Endometrial microvascular endothelial cells (primary cell): Measurements from ENCODE around the gene SH3D21. TPM values are rescaled to one million over a fixed set of nuclear protein-coding genes. Genes with fewer than 3 reads are reported as not detected.

Source experiments
- in situ Hi-C: cut with HindIII; loops from 2 replicates; pipeline ENCODE4 v1.10.0; 2017; ENCODE audit warnings: low sequenced_read_pairs, low pct_unique_long_range_greater_than_20kb; ENCODE audit errors: inconsistent ontology term
- total RNA-seq: library from RNA; depleted of rRNA; stranded (reverse); fragments of >200 nt; gene quantifications from one replicate; pipeline ENCODE4 v1.2.3, GENCODE V29; 2015; ENCODE audit errors: inconsistent ontology term

SH3D21 gene
- 0.84 TPM for total RNA-seq

DNA sequence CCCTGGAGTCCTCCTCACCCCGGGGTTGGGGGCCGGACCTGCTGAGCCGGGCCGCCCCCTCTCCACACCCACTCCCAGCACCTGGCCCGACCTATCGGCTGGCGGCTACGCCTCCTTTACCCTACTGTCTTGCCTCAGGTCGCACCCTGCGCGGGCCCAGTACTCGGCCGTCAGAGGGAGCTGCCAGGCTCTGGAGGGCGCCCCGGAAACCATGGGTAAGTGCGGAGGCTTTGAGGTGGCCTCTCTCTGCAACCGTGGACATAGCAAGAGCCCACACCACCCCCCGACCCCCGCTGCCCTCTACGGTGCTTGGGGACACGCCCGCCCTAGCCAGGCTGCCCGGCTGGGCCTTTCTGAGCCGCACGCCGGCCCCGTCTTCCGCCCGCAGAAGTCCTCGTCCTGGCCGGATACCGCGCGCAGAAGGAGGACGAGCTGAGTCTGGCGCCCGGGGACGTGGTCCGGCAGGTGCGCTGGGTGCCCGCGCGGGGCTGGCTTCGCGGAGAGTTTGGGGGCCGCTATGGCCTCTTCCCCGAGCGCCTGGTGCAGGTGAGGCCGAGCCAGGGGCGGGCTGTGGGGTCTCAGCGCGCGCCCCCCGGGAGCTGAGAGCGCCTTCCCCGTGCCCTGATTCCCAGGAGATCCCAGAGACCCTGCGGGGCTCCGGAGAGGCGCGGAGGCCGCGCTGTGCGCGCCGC is at the start of gene SH3D21:
SH3D21 (plus strand) TSS at position 159 of the 692 bp plus-strand sequence; CDS start at position 212, 53 bp downstream.
- in situ Hi-C loops: no loop called here

DNA sequence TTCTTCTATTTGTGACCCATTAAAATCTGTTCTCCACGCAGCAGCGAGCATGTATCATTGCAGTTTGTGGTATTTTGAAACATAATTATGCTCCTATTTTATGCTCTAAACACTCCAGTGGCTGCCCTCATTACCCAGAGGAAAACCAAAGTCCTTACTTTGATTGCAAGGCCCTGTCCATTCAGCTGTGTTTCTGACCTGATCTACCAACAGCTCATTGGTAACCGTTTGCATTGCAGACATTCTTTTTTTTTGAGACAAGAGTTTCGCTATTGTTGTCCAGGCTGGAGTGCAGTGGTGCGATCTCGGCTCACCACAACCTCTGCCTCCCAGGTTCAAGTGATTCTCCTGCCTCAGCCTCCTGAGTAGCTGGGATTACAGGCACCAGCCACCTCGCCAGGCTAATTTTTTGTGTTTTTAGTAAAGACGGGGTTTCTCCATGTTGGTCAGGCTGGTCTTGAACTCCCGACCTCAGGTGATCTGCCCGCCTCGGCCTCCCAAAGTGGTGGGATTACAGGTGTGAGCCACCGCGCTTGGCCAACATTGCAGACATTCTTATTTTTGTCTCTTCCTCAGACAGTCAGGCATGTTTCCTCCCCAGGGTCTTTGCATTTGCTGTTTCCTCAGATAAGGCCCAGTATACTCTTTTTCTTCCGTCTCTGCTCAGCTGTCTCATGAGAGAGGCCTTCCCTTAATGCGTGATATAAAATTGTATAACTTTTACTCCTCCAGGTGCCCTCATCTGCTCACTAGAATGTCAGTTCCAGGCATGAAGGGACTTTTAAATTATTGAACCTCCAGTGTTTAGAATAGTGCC is 49.4 kb upstream of the SH3D21 start:
- in situ Hi-C loops: no loop called here

DNA sequence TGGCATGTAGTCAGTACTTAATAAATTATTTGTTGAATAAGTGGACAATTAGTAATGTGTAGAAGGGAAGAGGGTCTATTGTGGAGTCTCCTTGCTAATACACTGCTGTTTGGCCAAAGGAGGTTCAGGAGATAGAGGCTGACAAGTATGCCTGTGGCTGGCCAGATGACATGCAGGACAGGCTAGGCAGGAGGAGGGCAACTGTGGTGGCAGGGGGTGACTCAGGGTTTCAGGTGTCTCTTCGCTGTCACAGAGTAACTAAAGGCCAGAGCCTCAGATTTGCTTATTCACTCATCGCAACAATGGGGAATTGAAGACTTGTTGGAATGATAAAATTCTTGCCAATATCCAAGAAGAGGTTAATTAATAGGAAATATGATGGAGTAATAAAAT is 48.8 kb upstream of the SH3D21 start:
- in situ Hi-C loops: no loop called here

DNA sequence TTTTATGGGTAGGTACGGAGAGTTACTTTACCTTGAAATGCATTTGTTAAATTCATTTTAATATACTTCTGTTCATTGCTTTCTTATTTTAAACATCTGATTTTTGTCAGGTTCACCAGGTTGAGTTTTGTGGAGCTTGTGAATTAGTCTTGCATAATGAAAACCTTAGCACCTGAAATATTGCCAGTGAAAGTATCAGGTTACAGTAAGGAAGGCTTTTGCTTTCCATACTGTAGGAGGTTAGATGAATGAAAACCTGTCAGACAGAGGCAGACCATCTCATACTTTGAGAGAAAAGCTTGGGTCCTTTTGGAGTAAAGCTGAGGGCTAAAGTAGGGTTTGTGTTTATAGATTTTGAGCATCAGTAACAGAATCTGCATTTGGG is 47.2 kb upstream of the SH3D21 start:
- in situ Hi-C loops: no loop called here

DNA sequence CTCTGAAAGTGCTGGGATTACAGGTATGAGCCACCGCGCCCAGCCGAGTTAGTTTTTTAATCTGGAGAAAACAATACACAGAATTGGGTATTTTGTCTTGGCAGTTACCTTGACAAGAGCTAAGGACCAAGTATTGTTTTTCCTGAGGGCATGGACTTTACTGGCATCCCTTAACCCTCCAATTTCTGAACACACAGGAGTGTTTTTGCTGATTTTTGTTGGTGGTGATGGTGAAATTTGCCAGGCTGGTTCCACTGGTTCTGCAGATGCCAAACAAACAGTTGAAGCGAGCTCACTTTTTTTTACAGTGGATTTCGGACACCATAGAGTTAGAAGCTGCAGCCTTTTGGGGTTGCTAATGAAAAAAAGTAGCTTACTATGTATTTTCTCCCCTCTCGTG is 37.2 kb upstream of the SH3D21 start:
- in situ Hi-C loops: no loop called here

DNA sequence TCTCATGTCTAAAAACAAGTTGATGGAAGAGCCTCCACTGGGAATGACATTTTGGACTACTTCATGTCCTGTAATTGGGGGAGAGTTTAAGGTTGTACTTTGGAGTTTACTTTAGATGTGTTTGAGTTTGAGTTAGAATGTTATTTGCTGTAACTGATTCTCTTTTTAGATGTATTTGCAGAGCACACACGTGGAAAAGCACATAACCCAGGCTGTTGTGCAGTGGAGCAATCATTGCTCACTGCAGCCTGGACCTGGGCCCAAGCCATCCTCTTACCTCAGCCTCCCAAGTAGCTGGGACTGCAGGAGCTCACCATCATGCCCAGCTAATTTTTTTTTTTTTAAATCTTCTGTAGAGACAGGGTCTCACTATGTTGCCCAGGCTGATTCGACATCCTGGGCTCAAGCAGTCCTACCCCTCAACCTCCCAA is 36.7 kb upstream of the SH3D21 start:
- in situ Hi-C loops: no loop called here

DNA sequence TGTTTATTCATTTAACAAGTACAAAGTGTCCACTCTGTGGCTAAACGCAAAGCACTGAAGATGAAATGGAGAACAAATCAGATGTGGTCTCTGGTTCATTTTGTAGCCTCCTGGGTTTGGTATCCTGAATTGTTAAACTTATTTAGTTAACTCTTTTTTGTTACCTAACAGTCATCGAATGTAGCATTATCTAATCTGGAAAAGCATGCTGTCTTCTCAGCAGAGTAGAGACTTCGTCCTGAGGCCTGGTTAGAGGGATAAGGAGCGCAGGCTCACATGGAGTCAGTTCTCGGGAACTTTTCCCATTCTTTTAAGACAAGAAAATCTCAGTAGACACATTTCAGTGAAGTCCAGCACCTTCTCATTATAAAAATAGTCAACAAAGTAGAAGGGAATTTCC is 33.1 kb upstream of the SH3D21 start:
- in situ Hi-C loops: no loop called here

DNA sequence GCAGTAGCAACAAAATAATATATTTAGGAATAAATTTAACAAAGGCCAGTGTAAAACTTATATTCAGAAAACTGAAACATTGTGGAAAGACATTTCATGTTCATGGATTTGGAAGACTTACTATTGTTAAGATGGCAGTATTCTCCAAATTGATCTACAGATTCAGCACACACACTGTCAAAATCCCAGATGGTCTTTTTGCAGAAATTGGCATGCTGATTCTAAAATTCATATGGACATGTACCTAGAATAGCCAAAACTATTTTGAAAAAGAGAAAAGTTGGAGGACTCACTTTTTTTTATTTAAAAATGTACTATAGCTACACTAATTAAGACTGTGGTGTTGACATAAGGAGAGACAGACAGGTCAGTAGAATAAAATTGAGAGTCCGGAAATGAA is 32.0 kb upstream of the SH3D21 start:
- in situ Hi-C loops: no loop called here

DNA sequence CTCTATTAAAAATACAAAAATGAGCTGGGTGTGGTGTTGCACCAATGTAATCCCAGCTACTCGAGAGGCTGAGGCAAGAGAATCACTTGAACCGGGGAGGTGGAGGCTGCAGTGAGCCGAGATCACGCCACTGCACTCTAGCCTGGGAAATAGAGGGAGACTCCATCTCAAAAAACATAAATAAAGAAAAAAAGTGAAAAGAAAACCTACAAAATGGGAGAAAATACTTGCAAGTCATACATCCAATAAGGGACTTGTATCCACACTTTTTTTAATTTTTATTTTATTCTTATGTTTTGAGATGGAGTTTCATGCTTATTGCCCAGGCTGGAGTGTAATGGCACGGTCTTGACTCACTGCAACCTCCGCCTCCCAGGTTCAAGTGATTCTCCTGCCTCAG is 29.5 kb upstream of the SH3D21 start:
- in situ Hi-C loops: loop anchor here (25.0 kb wide), 1 partner anchor 139 kb away; the partner anchor contains the start of genes COL8A2 and TRAPPC3

DNA sequence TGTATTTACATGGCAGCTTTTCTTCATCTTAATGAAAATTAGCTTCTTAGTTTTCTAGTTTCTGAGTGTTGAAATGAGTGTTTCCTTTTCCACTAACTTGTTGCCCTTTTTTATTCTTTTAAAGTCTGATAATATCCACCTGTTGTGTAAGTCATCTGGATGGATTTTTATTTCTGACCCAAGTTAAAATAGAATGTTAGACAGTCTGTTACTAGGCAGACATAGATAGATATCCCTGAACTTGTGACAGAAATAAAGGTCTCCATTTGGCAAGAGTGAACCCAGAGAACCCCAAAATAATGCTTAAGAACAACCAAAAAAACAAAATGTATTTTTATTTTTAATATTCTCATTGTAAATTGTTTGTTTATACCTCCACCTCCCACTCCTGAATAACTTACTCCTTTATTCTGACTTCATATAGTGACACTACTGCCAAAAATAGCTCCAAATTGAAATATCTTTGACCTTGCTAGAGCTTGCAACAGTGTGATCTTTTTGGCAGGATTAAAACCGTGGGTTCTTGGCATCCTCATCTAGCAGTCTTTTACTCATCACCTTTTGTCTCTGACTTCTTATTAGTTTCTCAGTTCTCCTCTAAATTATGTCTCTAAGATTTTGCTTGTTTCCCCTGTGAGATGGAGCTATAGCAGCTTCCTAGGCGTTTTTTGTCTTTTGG is 26.9 kb upstream of the SH3D21 start:
- in situ Hi-C loops: loop anchor here (25.0 kb wide), 1 partner anchor 142 kb away; the partner anchor contains the start of genes COL8A2 and TRAPPC3

DNA sequence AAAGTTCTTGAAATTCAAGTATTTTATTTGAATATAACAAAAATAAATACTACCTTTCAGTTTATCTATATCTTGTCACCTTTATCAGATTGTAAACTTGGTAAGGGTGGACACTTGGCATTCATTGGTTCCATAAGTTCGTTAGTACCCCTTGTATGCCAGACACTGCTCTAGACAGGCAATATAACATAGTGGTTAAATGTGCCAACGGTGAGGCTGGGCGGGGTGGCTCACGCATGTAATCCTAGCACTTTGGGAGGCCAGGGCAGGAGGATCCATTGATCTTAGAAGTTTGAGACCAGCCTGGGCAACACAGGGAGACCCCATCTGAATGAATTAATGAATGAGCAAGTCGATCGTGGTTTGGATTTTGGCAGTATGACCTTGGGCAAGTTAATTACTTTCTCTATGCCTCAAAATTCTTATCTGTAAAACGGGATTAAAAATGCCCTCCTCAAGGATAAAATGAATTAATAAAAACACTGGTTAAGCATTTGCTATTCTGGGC is 26.3 kb upstream of the SH3D21 start:
- in situ Hi-C loops: loop anchor here (25.0 kb wide), 1 partner anchor 143 kb away; the partner anchor contains the start of genes COL8A2 and TRAPPC3

DNA sequence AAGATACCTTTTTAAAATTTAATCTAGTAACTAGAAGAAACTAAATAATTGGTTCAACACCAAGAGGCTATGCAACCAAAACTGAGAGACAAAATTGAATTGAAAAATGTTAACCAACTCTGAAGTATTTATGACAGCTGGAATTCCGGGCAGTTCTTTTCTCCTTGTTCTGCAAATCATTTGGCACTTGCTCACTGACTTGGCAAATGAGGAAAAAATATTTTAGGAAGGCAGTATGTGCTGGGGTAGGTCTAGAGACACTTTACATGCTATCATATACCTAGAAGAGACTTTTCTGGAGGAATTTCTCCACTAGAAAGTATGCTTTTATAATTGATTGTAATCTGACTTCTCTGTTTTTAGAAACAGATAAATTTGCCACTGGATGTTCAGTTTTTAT is 22.1 kb upstream of the SH3D21 start:
- in situ Hi-C loops: loop anchor here (25.0 kb wide), 1 partner anchor 147 kb away; the partner anchor contains the start of genes COL8A2 and TRAPPC3

DNA sequence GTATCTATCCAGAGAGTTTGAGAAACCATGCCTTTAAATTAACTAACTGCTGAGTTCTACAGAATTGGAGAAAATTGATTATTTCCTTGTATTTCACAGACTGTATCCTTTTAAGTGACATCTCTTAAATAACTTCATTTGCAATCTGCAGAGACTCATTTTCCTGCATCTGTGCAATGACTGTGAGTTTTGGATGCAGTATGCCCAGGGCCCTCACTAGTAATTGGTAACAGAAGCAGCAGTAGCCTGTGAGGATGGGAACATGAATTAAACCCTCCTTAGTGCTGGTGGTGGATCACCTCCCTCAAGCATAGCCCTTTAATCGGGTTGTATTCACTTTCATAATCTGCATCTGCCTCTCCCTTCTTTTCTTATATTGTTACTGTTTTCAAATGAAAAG is 21.7 kb upstream of the SH3D21 start:
- in situ Hi-C loops: loop anchor here (25.0 kb wide), 1 partner anchor 147 kb away; the partner anchor contains the start of genes COL8A2 and TRAPPC3

DNA sequence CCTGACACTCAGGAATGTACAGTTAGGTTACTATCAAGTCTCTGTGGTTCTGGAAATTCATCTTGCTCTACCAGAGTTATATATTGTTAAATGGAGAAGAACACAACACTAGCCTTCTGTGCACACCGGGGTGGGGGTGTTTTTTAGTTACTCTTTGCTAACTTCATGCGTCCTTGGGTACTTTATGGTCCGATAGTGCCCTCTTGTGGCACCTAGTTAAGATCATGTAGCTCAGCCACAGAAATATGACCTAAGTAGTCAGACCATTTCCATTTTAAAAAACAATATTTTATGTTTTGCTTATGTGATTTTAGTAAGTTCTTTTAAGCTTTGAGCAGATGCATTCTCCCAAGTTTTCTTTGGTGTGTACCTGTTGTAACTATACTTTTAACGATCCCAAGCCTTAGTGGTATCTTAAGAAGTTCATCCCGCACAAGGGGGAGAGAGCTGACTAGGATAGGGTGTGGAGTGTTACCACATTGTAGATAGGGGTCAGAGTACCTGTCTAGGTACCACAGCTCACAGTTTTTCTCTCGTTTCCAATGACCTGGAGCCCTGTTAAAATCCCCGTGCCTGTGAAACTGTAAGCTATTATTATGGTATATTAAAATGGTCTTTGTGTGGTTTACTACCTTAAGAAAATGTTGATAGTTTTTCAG is 20.6 kb upstream of the SH3D21 start:
- in situ Hi-C loops: loop anchor here (25.0 kb wide), 1 partner anchor 148 kb away; the partner anchor contains the start of genes COL8A2 and TRAPPC3

DNA sequence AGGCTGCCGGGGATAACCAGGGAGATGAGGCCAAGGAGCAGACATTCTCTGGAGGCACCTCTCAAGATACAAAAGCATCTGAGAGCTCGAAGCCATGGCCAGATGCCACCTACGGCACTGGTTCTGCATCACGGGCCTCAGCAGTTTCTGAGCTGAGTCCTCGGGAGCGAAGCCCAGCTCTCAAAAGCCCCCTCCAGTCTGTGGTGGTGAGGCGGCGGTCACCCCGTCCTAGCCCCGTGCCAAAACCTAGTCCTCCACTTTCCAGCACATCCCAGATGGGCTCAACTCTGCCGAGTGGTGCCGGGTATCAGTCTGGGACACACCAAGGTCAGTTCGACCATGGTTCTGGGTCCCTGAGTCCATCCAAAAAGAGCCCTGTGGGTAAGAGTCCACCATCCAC is 19.4 kb upstream of the SH3D21 start:
- in situ Hi-C loops: loop anchor here (25.0 kb wide), 1 partner anchor 150 kb away; the partner anchor contains the start of genes COL8A2 and TRAPPC3

DNA sequence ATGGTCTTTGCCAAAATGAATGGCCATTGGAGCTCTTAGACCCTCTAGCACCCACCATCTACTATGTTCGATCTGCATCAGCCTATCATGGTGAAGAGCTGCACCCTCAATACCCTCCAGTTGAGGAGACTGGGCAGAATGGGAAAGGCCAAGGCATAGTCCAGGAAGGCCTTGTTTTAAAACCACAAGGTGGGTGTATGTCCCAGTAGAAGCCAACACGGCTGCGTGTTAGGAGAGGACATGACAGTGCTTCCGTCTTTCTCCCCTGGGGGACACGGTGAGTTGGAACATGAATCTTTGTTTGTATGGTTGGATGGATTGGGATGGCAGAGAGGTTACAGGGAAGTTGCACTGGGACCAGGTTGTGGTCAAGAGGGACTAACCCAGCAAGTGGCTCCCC is 18.6 kb upstream of the SH3D21 start:
- in situ Hi-C loops: loop anchor here (25.0 kb wide), 1 partner anchor 150 kb away; the partner anchor contains the start of genes COL8A2 and TRAPPC3

DNA sequence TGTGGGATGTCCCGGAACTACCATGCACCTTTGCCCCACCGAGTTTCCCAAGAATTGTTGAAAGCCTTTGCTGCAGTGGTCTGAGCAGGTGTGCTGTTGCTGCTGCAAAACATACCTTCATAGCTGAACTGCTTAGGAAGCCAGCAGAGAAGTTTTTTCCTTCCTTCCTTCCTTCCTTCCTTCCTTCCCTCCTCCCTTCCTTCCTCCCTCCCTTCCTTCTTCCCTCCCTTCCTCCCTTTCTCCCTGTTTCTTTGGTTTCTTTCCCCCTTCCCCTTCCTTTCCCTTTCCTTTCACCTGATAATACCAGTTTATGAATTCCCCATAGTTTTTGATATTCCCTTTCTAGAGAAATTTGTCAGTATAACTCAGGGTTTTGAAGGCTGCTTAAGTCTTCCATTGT is 10.8 kb upstream of the SH3D21 start:
- in situ Hi-C loops: loop anchor here (25.0 kb wide), 1 partner anchor 158 kb away; the partner anchor contains the start of genes COL8A2 and TRAPPC3

DNA sequence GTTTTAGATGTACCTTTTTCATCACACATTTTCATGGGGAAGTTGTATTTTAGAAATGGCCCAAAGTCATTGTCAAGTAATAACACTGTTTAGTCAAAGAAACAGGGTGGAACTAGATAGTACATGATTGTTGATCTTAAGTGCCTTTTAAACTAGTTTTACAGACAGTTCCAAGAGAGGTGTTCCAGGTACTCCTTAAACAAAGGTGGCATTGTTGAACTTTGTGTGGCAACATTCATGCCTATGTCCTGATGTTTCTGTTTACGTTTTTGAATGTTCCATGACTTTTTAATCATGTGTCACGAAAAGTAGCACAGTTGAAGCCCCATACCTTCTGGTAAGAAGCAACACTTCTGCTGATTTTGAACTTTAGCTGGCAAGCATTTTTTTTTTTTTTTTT is 9.1 kb upstream of the SH3D21 start:
- in situ Hi-C loops: loop anchor here (25.0 kb wide), 1 partner anchor 160 kb away; the partner anchor contains the start of genes COL8A2 and TRAPPC3
